HUDEP-2 (cell line): ENCODE measurements around the gene CAMTA2.
A peak's percentile ranks its signal among the peaks of the same experiment; 100 is the strongest.
"Not testable (repeated sequence)": the region's sequence is repeated elsewhere in the genome, so short reads cannot be mapped to it uniquely, and the experiment has no call there.

Source experiments
- DNase-seq, 76 experiments: peaks; one replicate each; lab custom pipeline; 2025; ENCODE audit not compliant: unreplicated experiment in 76 of 76; lab: John Stamatoyannopoulos, UW

CAMTA2 gene

DNA sequence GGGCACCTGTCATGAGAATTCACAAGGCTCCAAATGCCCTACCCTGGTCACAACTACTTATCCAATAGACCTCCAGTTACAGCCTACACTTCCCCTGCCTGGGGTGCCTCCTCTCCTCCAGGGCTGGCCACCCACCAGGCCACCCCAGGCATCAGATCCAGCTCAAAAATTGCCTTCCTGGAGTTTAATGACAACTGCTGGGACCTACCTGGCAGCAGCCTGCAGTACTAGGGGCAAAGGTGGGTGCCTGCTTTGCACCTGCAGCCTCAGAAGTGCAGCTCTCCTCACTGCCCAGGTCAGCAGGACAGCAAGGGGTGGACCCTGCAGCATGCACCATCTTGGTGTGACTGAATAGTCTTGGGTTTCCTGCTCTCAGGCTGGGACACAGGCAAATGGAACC is 51.8 kb downstream of the CAMTA2 start:
- no peak for DNase-seq

DNA sequence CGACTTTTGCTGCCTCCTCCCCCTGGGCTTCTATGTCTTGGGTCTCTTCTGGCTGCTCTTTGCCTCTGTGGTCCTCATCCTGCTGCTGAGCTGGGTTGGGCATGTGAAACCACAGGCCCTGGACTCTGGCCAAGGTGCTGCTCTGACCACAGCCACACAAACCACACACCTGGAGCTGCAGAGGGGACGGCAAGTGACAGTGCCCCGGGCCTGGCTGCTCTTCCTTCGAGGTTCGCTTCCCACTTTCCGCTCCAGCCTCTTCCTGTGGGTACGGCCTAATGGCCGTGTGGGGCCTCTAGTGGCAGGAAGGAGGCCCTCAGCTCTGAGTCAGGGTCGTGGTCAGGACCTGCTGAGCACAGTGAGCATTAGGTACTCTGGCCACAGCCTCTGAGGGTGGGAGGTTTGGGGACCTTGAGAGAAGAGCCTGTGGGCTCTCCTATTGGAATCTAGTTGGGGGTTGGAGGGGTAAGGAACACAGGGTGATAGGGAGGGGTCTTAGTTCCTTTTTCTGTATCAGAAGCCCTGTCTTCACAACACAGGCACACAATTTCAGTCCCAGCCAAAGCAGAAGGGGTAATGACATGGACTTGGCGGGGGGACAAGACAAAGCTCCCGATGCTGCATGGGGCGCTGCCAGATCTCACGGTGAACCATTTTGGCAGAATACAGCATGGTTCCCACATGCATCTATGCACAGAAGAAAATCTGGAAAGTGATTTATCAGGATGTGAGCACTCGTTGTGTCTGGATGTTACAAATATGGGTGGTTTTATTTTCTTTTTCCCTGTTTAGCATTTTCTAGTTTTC is 53.1 kb downstream of the CAMTA2 start:
- peak in 15 of 76 experiments; percentile 4 to 54 (median 20) for DNase-seq

DNA sequence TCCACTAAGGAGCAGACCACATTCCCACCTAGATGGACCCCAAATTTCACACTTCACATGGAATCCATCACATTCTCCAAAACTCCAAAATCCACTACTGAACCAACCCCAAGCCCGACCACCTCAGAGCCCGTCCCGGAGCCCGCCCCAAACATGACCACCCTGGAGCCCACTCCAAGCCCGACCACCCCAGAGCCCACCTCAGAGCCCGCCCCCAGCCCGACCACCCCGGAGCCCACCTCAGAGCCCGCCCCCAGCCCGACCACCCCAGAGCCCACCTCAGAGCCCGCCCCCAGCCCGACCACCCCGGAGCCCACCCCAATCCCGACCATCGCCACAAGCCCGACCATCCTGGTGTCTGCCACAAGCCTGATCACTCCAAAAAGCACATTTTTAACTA is 53.8 kb downstream of the CAMTA2 start:
- DNase-seq = no peak

DNA sequence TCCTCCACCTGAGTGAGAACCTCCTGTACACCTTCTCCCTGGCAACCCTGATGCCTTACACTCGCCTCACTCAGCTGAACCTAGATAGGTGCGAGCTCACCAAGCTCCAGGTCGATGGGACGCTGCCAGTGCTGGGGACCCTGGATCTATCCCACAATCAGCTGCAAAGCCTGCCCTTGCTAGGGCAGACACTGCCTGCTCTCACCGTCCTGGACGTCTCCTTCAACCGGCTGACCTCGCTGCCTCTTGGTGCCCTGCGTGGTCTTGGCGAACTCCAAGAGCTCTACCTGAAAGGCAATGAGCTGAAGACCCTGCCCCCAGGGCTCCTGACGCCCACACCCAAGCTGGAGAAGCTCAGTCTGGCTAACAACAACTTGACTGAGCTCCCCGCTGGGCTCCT is 54.7 kb downstream of the CAMTA2 start:
- DNase-seq = no peak

DNA sequence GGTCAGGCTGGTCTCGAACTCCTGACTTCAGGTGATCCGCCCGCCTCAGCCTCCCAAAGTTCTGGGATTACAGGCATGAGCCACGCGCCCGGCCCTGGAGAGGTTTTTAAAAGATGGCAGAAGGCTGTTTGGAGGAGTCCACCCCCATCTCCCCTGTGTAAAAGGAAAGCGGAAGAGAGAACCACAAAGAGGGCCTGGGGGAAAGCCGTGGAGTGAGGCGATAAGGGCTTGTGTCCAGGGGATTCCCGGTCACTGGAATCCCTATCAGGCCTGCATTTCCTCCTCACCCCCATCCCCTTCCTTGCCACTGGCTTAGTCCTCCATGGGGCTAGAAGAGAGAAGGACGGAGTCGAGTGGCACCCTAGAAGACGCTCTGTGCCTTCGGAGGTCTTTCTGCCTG is 55.5 kb downstream of the CAMTA2 start, which contains the start of gene GP1BA:
TSS of gene GP1BA (plus strand) at position 315 of the 400 bp plus-strand sequence. CDS start 328 bp downstream, outside the sequence.
- no peak for DNase-seq

DNA sequence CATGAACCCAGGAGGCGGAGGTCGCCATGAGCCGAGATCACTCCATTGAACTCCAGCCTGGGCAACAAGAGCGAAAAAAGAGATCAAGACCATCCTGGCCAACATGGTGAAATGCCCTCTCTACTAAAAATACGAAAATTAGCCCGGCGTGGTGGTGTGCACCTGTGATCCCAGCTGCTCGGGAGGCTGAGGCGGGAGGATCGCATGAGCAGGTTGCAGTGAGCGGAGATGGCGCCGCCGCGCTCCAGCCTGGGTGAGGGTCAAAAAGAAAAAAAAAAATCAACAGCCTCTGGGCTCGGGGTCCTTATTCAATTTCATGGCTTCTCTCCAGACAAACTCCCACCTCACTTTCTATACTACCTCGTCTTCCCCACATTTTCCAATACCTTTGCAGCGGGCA is 58.6 kb downstream of the CAMTA2 start:
- DNase-seq = no peak

DNA sequence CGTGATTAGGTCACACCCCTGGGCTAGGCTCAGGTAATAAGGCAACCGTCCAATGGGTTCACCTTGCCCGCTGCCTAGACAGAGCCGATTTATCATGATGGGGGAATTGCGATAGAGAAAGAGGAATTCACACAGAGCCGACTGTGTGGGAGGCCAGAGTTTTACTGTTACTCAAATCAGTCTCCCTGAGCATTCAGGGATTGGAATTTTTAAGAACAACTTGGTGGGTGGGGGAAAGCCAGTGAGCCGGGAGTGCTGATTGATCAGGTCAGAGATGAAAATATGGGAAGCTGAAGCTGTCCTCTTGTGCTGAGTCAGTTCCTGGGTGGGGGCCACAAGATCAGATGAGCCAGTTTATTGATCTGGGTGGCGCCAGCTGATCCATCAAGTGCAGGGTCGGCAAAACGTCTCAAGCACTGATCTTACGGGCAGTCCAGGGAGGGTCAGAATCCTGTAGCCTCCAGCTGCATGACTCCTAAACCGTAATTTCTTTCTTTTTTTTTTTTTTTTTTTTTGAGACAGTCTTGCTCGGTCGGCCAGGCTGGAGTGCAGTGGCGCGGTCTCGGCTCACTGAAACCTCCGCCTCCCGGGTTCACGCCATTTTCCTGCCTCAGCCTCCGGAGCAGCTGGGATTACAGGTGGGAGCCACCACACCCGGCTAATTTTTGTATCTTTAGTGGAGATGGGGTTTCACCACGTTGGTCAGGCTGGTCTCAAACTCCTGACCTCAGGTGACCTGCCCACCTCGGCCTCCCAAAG is 60.7 kb downstream of the CAMTA2 start:
- DNase-seq = not testable (repeated sequence)

DNA sequence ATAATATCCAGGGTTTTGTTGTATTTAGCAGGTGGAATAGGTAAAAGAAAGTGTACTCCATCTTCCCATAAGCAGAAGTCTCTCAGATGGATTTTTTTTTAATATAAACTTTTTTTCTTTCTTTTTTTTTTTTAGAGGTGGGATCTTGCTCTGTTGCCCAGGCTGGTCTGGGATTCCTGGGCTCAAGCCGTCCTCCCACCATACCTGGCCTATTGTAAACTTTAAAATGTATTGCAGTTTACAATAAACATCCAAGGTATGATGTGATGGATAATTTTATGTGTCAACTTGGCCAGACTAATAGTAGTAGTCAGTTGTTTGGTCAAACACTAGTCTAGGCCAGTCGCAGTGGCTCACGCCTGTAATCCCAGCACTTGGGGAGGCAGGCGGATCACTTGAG is 66.2 kb downstream of the CAMTA2 start:
- DNase-seq = no peak

DNA sequence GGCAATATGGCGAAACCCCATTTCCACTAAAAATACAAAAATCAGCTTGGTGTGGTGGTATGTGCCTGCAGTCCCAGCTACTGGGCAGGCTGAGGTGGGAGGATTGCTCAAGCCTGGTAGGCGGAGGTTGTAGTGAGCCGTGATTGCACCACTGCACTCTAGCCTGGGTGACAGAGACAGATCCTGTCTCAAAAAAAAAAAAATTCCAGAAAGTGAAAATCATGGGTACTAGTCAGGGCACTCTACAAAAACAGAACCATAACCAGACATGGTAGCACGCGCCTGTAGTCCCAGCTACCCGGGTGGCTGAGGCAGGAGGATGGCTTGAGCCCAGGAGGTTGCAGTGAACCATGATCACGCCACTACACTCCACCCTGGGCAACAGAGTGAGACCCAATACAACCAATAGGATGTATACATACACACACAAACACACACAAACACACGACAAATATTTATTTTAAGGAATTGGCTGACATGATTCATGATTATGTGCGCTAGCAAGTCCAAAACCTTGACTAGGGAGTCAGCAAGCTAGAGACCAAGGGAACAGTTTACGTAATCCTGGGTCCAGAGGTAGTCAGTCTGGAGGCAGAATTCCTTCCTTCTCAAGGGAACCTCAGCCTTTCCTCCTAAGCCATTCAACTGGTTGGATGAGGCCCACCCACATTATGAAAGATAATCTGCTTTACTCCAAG is 67.0 kb downstream of the CAMTA2 start:
- no peak for DNase-seq

DNA sequence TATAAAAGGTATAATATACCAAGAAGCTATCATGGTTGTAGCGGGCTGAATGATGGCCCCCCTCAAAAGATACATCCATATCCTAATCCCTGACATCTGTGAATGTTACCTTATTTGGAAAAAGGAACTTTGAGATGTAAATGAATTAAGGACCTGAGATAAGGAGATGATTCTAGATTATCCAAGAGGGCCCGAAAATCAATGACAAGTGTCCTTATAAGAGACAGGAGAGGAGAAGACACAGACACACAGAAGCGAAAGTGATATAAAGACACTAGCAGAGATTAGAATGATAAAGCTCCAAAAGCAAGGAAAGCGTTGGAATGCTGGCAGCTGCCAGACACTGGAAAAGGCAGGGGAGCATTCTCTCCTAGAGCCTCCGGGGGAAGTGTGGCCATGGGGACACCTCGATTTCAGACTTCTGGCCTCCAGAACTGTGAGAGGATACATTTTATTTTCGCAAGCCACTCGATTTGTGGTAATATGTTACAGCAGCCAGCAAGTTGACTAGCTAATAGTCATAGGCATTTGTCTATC is 67.9 kb downstream of the CAMTA2 start:
- DNase-seq = no peak
